ENCODE results near the gene GTF3C1. TPM values are rescaled to one million over a fixed set of nuclear protein-coding genes. Genes with fewer than 3 reads are reported as not detected.

Gene GTF3C1
- total and polyA plus RNA-seq, 12 donors = 51.0 to 225 (median 84.3) TPM

GRCh38 chr16:27591837-27592236, 42.1 kb upstream of the GTF3C1 start:
- Histone ChIP-seq H3K27me3 (no peaks in the 10 kb centered on the region), H3K4me3 (no peak overlapping the region), H3K9me3 (replicated peaks in 1 of 3) (no peaks in the 10 kb centered on the region), H3K36me3 (replicated peaks in 1 of 2) (no peaks in the 10 kb centered on the region), H3K27ac (no peak overlapping the region), H3K4me1 (replicated peaks in 1 of 2) (no peaks in the 10 kb centered on the region)
- TF ChIP-seq CTCF (IDR thresholded peaks at IDR 0.05) (no peak), POLR2A (IDR thresholded peaks at IDR 0.05) (no peak)
- intact Hi-C loops (cut with DNase I) = no loop called here
- WGBS, 4 donors = 68 to 77% (median 72%) methylated on average over 4 of the region's 4 CpGs
- peak in 1 of 7 donors; percentile 9 for DNase-seq

GRCh38 chr16:27588057-27588456, 38.3 kb upstream of the GTF3C1 start:
- no peaks in the 10 kb centered on the region for H3K4me1 ChIP-seq (replicated peaks in 1 of 2)
- DNase-seq = no peak
- H3K4me3 ChIP-seq = no peak overlapping the region
- H3K27ac ChIP-seq = no peak overlapping the region
- no peak for TF ChIP-seq POLR2A (IDR thresholded peaks at IDR 0.05)
- no peak for TF ChIP-seq CTCF (IDR thresholded peaks at IDR 0.05)
- no peaks in the 10 kb centered on the region for H3K36me3 ChIP-seq (replicated peaks in 1 of 2)
- no peaks in the 10 kb centered on the region for H3K27me3 ChIP-seq
- intact Hi-C loops (cut with DNase I) = no loop called here
- no peaks in the 10 kb centered on the region for H3K9me3 ChIP-seq (replicated peaks in 1 of 3)
- 94 to 99% (median 97%) methylated on average over 3 of the region's 3 CpGs for WGBS, 4 donors

GRCh38 chr16:27586711-27587110, 37.0 kb upstream of the GTF3C1 start:
- DNase-seq = no peak
- Histone ChIP-seq H3K4me3 (no peak overlapping the region), H3K36me3 (replicated peaks in 1 of 2) (no peaks in the 10 kb centered on the region), H3K9me3 (replicated peaks in 1 of 3) (no peaks in the 10 kb centered on the region), H3K4me1 (replicated peaks in 1 of 2) (no peaks in the 10 kb centered on the region), H3K27me3 (no peaks in the 10 kb centered on the region), H3K27ac (no peak overlapping the region)
- intact Hi-C loops (cut with DNase I) = no loop called here
- TF ChIP-seq CTCF (IDR thresholded peaks at IDR 0.05) (no peak), POLR2A (IDR thresholded peaks at IDR 0.05) (no peak)
- 77 to 85% (median 82%) methylated on average over 8 of the region's 8 CpGs for WGBS, 4 donors

- no peaks in the 10 kb centered on the region for H3K4me1 ChIP-seq (replicated peaks in 1 of 2)
- no peaks in the 10 kb centered on the region for H3K27me3 ChIP-seq
- WGBS, 4 donors = 93 to 98% (median 97%) methylated on average over 5 of the region's 5 CpGs
- H3K9me3 ChIP-seq (replicated peaks in 1 of 3) = no peaks in the 10 kb centered on the region
- TF ChIP-seq POLR2A (IDR thresholded peaks at IDR 0.05) = no peak
- H3K36me3 ChIP-seq (replicated peaks in 1 of 2) = no peaks in the 10 kb centered on the region
- intact Hi-C loops (cut with DNase I) = no loop called here
- DNase-seq = no peak
- no peak overlapping the region for H3K4me3 ChIP-seq
- H3K27ac ChIP-seq = no peak overlapping the region
Observed at GRCh38 chr16:27585200-27585599, 35.5 kb upstream of the GTF3C1 start.

- DNase-seq = no peak
- no peak overlapping the region for H3K27ac ChIP-seq
- H3K9me3 ChIP-seq (replicated peaks in 1 of 3) = no peaks in the 10 kb centered on the region
- intact Hi-C loops (cut with DNase I) = no loop called here
- no peaks in the 10 kb centered on the region for H3K36me3 ChIP-seq (replicated peaks in 1 of 2)
- H3K4me1 ChIP-seq (replicated peaks in 1 of 2) = peaks cover 0 to 8% of the 10 kb centered on the region in 2 donors
- TF ChIP-seq POLR2A (IDR thresholded peaks at IDR 0.05) = no peak
- no peaks in the 10 kb centered on the region for H3K27me3 ChIP-seq
- H3K4me3 ChIP-seq = no peak overlapping the region
- 88 to 100% (median 95%) methylated on average over 1 of the region's 1 CpG for WGBS, 4 donors
Observed at GRCh38 chr16:27583634-27584033, 33.9 kb upstream of the GTF3C1 start.

All from adrenal gland (tissue), 12 donors.